ENCODE results near the gene PDE2A.

The PDE2A gene

GRCh38 chr11:72690166-72690565, 15.9 kb upstream of the PDE2A start:
- no peak for TF ChIP-seq MYC (IDR thresholded peaks at IDR 0.05; ENCODE audit: low read depth, low read length)
- TF ChIP-seq MAX (IDR thresholded peaks at IDR 0.05; ENCODE audit: low read depth, low read length) = no peak
- TF ChIP-seq POLR2A (IDR thresholded peaks at IDR 0.05; ENCODE audit: extremely low read depth, insufficient read length) = no peak
- H3K4me3 ChIP-seq (ENCODE audit: low read depth, low read length) = no peak overlapping the region
- DNase-seq (ENCODE audit: low read depth) = no peak

DNA sequence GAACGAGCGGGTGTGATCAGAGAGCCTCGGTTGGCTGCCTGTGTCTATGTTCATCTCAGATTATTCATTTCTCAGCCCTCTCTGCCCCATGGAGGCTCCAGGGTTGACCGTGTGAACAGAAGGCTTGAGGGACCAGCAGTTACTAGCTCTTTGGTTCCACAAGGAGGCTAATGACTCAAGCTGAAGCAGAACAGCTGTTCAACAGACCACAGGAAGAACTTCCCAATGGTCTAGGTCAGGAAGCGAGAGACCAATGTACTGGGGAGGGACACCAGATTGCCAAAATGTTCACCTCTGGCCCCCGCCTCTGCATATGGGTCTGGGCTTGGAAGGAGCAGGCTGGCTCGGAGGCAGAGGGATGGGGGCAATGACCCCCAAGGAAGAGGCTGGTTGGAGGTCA, 14.7 kb upstream of the PDE2A start:
- no peak for DNase-seq (ENCODE audit: low read depth)
- TF ChIP-seq POLR2A (IDR thresholded peaks at IDR 0.05; ENCODE audit: extremely low read depth, insufficient read length) = no peak
- TF ChIP-seq MAX (IDR thresholded peaks at IDR 0.05; ENCODE audit: low read depth, low read length) = no peak
- no peak for TF ChIP-seq MYC (IDR thresholded peaks at IDR 0.05; ENCODE audit: low read depth, low read length)
- TF ChIP-seq, protein P1, sequence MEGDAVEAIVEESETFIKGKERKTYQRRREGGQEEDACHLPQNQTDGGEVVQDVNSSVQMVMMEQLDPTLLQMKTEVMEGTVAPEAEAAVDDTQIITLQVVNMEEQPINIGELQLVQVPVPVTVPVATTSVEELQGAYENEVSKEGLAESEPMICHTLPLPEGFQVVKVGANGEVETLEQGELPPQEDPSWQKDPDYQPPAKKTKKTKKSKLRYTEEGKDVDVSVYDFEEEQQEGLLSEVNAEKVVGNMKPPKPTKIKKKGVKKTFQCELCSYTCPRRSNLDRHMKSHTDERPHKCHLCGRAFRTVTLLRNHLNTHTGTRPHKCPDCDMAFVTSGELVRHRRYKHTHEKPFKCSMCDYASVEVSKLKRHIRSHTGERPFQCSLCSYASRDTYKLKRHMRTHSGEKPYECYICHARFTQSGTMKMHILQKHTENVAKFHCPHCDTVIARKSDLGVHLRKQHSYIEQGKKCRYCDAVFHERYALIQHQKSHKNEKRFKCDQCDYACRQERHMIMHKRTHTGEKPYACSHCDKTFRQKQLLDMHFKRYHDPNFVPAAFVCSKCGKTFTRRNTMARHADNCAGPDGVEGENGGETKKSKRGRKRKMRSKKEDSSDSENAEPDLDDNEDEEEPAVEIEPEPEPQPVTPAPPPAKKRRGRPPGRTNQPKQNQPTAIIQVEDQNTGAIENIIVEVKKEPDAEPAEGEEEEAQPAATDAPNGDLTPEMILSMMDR (IDR thresholded peaks at IDR 0.05; ENCODE audit: low read depth, low read length) = no peak
- H3K4me3 ChIP-seq (ENCODE audit: low read depth, low read length) = no peak overlapping the region

GRCh38 chr11:72688486-72688885, 14.3 kb upstream of the PDE2A start:
- no peak overlapping the region for H3K4me3 ChIP-seq (ENCODE audit: low read depth, low read length)
- no peak for DNase-seq (ENCODE audit: low read depth)
- no peak for TF ChIP-seq POLR2A (IDR thresholded peaks at IDR 0.05; ENCODE audit: extremely low read depth, insufficient read length)
- no peak for TF ChIP-seq MYC (IDR thresholded peaks at IDR 0.05; ENCODE audit: low read depth, low read length)
- TF ChIP-seq, protein P1 (IDR thresholded peaks at IDR 0.05; ENCODE audit: low read depth, low read length) = no peak
- TF ChIP-seq MAX (IDR thresholded peaks at IDR 0.05; ENCODE audit: low read depth, low read length) = no peak

- no peak for DNase-seq (ENCODE audit: low read depth)
- TF ChIP-seq MAX (IDR thresholded peaks at IDR 0.05; ENCODE audit: low read depth, low read length) = no peak
- TF ChIP-seq, protein P1 (IDR thresholded peaks at IDR 0.05; ENCODE audit: low read depth, low read length) = no peak
- no peak for TF ChIP-seq POLR2A (IDR thresholded peaks at IDR 0.05; ENCODE audit: extremely low read depth, insufficient read length)
- TF ChIP-seq MYC (IDR thresholded peaks at IDR 0.05; ENCODE audit: low read depth, low read length) = no peak
- no peak overlapping the region for H3K4me3 ChIP-seq (ENCODE audit: low read depth, low read length)
Observed at GRCh38 chr11:72687326-72687725, 13.1 kb upstream of the PDE2A start.

DNA sequence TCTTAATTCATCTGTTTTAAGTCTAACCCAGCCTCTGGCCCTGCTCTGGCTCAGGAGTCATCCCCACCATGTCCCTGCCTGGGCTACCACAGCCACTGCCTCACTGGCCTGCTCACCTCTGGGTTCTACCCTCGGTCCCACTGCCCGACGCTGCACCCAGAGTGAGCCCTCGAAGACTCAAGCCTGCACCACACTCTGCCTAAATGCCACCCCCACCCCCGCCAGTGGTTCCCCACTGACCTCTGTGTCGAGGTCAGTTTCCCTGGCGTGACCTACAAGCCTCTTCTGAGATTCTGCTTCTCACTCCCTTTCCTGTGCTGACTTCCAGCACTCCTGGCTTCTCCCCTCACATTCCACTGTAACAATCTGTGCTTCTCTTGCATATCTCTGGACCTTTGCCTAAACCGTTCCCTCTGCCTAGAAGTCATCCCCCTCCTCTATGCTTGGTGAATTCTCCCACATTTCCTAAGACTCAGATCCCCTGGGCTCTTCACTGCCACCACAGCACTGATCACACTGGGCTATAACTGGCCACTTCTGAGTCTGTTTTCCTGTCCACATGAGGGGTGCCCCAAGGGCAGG, 12.5 kb upstream of the PDE2A start:
- DNase-seq (ENCODE audit: low read depth) = no peak
- H3K4me3 ChIP-seq (ENCODE audit: low read depth, low read length) = no peak overlapping the region
- no peak for TF ChIP-seq MYC (IDR thresholded peaks at IDR 0.05; ENCODE audit: low read depth, low read length)
- TF ChIP-seq, protein P1 (IDR thresholded peaks at IDR 0.05; ENCODE audit: low read depth, low read length) = no peak
- TF ChIP-seq POLR2A (IDR thresholded peaks at IDR 0.05; ENCODE audit: extremely low read depth, insufficient read length) = no peak
- TF ChIP-seq MAX (IDR thresholded peaks at IDR 0.05; ENCODE audit: low read depth, low read length) = no peak

DNA sequence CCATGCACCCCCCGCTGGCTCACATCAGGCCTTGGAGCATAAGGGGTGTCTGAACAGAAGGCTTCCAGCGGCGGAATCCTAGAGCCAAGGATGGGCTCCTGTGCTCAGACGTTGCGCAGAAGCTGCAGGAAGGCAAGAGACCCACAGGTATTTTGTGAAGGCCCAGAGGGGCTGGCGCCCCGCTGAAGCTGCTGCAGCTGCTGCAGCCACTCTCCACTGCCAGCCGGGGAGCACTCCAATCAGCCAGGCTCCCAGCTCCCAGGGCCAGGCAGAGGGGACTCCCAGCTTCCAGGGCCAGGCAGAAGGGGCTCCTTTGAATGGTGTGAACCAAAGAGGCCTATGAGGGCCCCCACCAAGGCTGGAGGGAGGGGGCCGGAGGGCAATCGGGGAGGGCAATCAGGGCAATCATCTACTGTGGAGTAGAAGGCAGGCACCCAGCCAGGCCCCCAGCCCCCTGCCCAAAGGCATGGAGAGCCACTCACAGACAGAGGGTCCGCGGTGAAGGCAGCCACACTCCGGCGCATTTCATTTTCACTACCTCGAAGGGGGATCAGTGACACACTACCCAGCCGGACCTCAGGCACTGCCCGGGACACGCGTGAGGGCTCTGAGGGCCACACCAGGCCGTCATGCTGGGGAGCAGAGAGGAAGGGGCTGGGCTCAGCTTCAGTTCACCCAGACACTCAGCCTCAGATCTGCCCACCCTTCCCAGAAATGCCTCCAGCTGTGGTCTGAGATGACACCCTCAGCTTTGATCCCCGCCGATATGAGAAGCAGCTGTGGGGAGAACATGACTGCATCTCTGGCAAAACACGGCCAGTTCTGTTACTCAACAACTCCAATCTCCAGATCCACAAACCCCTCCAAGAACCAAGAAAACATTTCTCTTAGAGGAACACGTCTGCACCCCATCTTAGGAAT, 11.6 kb upstream of the PDE2A start:
- H3K4me3 ChIP-seq (ENCODE audit: low read depth, low read length) = no peak overlapping the region
- DNase-seq (ENCODE audit: low read depth) = no peak
- TF ChIP-seq MAX (IDR thresholded peaks at IDR 0.05; ENCODE audit: low read depth, low read length) = no peak
- TF ChIP-seq, protein P1 (IDR thresholded peaks at IDR 0.05; ENCODE audit: low read depth, low read length) = no peak
- TF ChIP-seq POLR2A (IDR thresholded peaks at IDR 0.05; ENCODE audit: extremely low read depth, insufficient read length) = no peak
